Nephron progenitor cell (in vitro differentiated cells): ENCODE results near the gene KIRREL3.

Source experiments
- DNase-seq: peaks from one replicate; pipeline ENCODE4 v3.0.0; 2021
- H3K27ac Mint-ChIP-seq: 2 replicates; pipeline ENCODE4 v1.8.0; 2021; ENCODE audit warnings: mild to moderate bottlenecking, moderate library complexity, mixed read lengths
- H3K27me3 Mint-ChIP-seq: 2 replicates; pipeline ENCODE4 v1.8.0; 2021; ENCODE audit warnings: mild to moderate bottlenecking, low read depth, mixed read lengths; ENCODE audit not compliant: poor library complexity
- H3K36me3 Mint-ChIP-seq: 2 replicates; pipeline ENCODE4 v1.8.0; 2021; ENCODE audit warnings: low read depth, mixed read lengths
- H3K4me1 Mint-ChIP-seq: 2 replicates; pipeline ENCODE4 v1.8.0; 2021; ENCODE audit warnings: mixed read lengths
- H3K4me3 Mint-ChIP-seq: 2 replicates; pipeline ENCODE4 v1.8.0; 2021; ENCODE audit warnings: mild to moderate bottlenecking, moderate library complexity, mixed read lengths
- H3K9me3 Mint-ChIP-seq: 2 replicates; pipeline ENCODE4 v1.8.0; 2021; ENCODE audit warnings: mild to moderate bottlenecking, moderate library complexity, mixed read lengths
- TF ChIP-seq, protein P1 (sequence below): fragments of 200-600 bp; sonication (generic); IDR thresholded peaks from 2 replicates; pipeline ENCODE4 v1.5.0; 2021; ENCODE audit warnings: antibody characterized with exemption

Gene KIRREL3

DNA sequence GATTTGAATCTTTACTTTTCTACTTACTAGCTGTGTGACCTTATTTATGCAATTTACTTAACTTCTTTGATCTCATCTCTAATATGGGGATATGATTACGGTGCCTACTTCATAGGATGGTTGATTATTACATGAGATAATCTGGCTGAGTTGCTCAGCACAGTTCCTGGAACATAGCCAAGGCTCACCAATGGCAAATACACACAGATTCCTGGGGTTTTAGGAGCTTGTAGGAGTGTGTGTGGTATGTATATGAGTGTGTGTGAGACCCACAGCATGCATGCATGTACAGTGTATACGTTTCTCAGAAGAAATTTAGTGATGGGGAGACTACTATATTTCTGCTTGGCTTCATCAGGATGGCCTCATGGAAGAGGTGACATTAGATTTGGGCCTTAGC lies 256.9 kb downstream of the KIRREL3 start:
- peaks cover 5% of the 10 kb centered on the region for H3K27me3 Mint-ChIP-seq
- H3K4me3 Mint-ChIP-seq: no peak overlapping the region
- DNase-seq: no peak
- no peaks in the 10 kb centered on the region for H3K36me3 Mint-ChIP-seq
- no peak overlapping the region for H3K27ac Mint-ChIP-seq
- no peaks in the 10 kb centered on the region for H3K9me3 Mint-ChIP-seq
- TF ChIP-seq, protein P1, sequence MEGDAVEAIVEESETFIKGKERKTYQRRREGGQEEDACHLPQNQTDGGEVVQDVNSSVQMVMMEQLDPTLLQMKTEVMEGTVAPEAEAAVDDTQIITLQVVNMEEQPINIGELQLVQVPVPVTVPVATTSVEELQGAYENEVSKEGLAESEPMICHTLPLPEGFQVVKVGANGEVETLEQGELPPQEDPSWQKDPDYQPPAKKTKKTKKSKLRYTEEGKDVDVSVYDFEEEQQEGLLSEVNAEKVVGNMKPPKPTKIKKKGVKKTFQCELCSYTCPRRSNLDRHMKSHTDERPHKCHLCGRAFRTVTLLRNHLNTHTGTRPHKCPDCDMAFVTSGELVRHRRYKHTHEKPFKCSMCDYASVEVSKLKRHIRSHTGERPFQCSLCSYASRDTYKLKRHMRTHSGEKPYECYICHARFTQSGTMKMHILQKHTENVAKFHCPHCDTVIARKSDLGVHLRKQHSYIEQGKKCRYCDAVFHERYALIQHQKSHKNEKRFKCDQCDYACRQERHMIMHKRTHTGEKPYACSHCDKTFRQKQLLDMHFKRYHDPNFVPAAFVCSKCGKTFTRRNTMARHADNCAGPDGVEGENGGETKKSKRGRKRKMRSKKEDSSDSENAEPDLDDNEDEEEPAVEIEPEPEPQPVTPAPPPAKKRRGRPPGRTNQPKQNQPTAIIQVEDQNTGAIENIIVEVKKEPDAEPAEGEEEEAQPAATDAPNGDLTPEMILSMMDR: no peak
- H3K4me1 Mint-ChIP-seq: peaks cover 40% of the 10 kb centered on the region

DNA sequence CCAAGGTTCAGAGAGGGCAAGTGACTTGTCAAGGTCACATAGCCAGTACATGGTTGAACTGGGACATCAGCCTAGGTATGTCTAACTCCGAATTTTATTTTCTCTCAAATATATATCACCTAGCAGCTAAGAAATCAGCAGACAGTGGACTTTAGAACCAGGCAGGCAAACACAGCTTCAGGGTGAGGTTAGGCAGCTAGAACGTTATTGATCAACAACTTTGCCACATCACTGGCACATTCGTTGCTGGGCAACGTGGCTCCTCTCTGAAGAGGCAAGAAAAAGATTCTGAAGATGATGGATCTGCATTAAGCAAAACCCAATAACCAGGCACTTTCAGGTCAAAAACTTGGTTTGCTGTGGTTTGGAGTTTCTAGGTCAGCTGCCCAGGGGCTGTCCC lies 258.0 kb downstream of the KIRREL3 start:
- H3K4me1 Mint-ChIP-seq: peaks cover 30% of the 10 kb centered on the region
- peaks cover 5% of the 10 kb centered on the region for H3K27me3 Mint-ChIP-seq
- H3K36me3 Mint-ChIP-seq: no peaks in the 10 kb centered on the region
- TF ChIP-seq, protein P1: no peak
- no peak overlapping the region for H3K4me3 Mint-ChIP-seq
- no peak for DNase-seq
- no peaks in the 10 kb centered on the region for H3K9me3 Mint-ChIP-seq
- no peak overlapping the region for H3K27ac Mint-ChIP-seq

DNA sequence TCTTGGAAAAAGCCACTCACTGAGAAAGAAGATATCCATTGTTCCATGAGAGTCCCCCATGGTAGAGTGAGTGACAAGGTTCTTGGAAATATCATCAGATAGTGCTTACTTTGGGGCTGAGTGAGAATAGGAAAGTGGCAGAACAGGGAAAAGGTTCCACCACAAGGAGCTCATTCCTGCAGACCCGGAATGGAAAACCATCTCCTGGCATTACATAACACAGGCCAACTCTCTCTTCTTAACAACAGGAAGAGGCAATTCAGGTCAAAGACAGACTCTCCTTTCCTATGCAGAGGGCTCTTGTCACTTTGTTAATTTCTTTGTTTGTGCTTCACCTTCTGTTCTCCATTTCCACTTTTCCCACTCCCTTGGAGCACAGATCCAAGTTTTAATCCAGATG lies 259.7 kb downstream of the KIRREL3 start:
- Mint-ChIP-seq H3K36me3 (no peaks in the 10 kb centered on the region), H3K4me3 (no peak overlapping the region), H3K27me3 (peaks cover 5% of the 10 kb centered on the region), H3K4me1 (peaks cover 28% of the 10 kb centered on the region), H3K27ac (no peak overlapping the region), H3K9me3 (no peaks in the 10 kb centered on the region)
- TF ChIP-seq, protein P1: no peak
- no peak for DNase-seq

DNA sequence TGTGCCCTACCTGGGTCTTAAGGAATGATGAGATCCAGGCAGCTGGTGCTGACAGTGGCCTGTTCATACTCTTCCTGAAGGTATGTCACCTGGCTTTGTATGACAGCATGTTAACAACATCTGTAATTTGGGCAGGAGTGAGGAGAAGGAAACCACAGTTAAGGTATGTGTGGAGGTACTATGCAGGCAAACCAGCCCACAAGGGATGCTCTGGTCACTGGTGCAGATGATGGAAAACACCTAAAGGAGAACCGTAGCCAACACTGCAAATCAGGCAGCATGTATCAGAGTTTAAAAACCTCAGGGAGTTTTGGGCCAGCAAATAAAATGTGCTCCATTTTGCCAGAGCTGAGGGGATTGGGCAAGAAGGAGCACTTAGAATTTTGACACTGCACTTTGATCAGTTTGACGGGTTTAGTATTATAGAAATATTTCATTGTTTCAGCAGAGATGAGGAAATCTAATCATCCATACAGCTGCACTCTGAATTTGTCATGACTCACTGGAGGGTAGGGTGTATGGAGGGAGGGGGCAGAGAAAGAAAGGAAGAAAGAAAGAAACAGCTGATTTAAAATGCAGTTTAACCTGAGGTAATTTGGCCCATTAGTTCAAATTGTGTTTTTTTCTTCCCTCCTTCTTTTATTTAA lies 260.9 kb downstream of the KIRREL3 start:
- no peaks in the 10 kb centered on the region for H3K36me3 Mint-ChIP-seq
- H3K27ac Mint-ChIP-seq: no peak overlapping the region
- TF ChIP-seq, protein P1: no peak
- no peaks in the 10 kb centered on the region for H3K9me3 Mint-ChIP-seq
- H3K4me1 Mint-ChIP-seq: peaks cover 28% of the 10 kb centered on the region
- no peak overlapping the region for H3K4me3 Mint-ChIP-seq
- no peak for DNase-seq
- peaks cover 2% of the 10 kb centered on the region for H3K27me3 Mint-ChIP-seq

DNA sequence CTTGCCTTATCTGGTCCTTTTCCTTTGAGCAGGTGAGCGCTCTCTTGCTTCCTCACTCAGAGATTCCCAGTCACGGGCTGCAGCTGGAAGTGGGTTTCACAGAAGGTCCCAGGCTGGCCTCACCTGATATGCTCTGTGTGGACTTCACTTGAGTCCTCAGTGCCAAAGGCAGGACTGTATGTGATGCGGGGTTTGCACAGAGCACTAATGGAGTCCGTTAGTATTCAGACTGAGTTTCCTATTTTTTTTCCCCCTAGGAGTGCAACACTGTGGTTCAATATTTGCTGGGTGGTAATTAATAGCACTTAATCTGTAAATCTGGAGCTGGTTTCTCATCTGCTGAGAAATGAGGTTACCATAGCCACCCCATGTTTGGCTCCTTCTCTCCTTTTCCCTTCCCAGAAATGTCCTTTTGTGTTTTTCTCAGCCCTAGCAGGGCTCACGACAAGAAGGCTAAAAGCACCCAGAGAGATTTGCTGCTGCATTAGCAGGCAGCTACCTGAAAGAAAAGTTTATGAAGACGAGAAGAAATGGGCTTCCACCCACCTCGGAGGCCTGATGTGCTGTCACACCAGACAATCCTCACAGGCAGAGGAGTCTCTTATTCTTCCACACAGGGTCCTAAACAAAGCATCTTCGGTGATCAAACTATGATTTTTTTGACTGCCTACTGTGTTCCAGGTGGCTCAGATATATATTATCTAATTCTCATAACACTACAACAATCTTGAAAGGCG lies 262.1 kb downstream of the KIRREL3 start:
- no peak overlapping the region for H3K4me3 Mint-ChIP-seq
- no peaks in the 10 kb centered on the region for H3K36me3 Mint-ChIP-seq
- no peak overlapping the region for H3K27ac Mint-ChIP-seq
- H3K27me3 Mint-ChIP-seq: peaks cover 2% of the 10 kb centered on the region
- no peak for DNase-seq
- peaks cover 30% of the 10 kb centered on the region for H3K4me1 Mint-ChIP-seq
- H3K9me3 Mint-ChIP-seq: no peaks in the 10 kb centered on the region
- TF ChIP-seq, protein P1: no peak
